HFF-Myc (cell line): ENCODE data around the gene LRP1-AS.
A peak's percentile ranks its signal among the peaks of the same experiment; 100 is the strongest.

Source experiments
- DNase-seq: peaks from one replicate; pipeline ENCODE4 v3.0.0-alpha.2; 2011; ENCODE audit warnings: low read depth; ENCODE audit errors: extremely low read depth
- H3K4me3 ChIP-seq: replicated peaks from 2 replicates; pipeline ENCODE4 v1.5.1; 2011; ENCODE audit warnings: low read depth, mild to moderate bottlenecking, control low read depth, low read length
- TF ChIP-seq, protein P1 (sequence below): IDR thresholded peaks from 2 replicates; pipeline ENCODE4 v1.5.1; 2012; ENCODE audit warnings: mild to moderate bottlenecking, low read depth, low read length, control low read depth; ENCODE audit errors: missing control alignments

LRP1-AS gene

DNA sequence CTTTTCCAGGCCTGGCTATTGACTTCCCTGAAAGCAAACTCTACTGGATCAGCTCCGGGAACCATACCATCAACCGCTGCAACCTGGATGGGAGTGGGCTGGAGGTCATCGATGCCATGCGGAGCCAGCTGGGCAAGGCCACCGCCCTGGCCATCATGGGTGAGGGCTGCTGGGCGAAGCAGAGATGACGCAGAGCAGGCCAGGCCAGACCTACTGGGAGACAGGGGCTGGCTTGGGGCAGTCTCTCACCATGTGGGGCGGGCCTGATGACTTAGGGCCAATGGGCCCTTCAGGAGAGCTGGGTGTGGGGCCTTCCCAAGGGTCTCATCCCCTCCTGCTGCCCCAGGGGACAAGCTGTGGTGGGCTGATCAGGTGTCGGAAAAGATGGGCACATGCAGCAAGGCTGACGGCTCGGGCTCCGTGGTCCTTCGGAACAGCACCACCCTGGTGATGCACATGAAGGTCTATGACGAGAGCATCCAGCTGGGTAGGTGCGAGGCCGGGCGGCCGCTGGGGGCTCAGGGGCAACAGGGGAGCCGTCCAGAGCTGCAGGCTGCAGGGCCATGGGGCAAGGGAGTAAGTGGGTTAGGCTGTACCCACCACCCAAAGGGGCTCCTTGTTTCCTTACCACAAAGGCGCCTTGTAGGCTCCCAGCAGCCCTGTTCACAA is 33.0 kb upstream of the LRP1-AS start:
- no peak for DNase-seq
- TF ChIP-seq, protein P1, sequence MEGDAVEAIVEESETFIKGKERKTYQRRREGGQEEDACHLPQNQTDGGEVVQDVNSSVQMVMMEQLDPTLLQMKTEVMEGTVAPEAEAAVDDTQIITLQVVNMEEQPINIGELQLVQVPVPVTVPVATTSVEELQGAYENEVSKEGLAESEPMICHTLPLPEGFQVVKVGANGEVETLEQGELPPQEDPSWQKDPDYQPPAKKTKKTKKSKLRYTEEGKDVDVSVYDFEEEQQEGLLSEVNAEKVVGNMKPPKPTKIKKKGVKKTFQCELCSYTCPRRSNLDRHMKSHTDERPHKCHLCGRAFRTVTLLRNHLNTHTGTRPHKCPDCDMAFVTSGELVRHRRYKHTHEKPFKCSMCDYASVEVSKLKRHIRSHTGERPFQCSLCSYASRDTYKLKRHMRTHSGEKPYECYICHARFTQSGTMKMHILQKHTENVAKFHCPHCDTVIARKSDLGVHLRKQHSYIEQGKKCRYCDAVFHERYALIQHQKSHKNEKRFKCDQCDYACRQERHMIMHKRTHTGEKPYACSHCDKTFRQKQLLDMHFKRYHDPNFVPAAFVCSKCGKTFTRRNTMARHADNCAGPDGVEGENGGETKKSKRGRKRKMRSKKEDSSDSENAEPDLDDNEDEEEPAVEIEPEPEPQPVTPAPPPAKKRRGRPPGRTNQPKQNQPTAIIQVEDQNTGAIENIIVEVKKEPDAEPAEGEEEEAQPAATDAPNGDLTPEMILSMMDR: no peak
- no peak overlapping the region for H3K4me3 ChIP-seq

DNA sequence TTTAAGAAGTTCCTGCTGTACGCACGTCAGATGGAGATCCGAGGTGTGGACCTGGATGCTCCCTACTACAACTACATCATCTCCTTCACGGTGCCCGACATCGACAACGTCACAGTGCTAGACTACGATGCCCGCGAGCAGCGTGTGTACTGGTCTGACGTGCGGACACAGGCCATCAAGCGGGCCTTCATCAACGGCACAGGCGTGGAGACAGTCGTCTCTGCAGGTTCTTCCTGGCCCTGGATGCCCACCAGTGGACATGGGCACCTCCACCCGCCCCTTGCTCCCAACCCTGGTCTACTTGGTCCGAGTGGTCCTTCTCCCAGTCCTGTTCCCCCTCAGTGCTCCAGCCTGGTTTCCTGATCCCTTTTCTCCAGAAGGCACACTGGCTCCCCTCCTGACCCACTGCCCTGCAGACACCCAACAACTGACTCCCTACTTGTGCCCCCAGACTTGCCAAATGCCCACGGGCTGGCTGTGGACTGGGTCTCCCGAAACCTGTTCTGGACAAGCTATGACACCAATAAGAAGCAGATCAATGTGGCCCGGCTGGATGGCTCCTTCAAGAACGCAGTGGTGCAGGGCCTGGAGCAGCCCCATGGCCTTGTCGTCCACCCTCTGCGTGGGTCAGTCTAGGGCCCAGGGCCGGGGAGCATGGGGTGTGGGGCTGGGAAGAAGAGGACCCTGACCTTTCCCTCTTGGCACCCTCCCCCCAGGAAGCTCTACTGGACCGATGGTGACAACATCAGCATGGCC is 32.1 kb upstream of the LRP1-AS start:
- no peak overlapping the region for H3K4me3 ChIP-seq
- TF ChIP-seq, protein P1: no peak
- DNase-seq: no peak

DNA sequence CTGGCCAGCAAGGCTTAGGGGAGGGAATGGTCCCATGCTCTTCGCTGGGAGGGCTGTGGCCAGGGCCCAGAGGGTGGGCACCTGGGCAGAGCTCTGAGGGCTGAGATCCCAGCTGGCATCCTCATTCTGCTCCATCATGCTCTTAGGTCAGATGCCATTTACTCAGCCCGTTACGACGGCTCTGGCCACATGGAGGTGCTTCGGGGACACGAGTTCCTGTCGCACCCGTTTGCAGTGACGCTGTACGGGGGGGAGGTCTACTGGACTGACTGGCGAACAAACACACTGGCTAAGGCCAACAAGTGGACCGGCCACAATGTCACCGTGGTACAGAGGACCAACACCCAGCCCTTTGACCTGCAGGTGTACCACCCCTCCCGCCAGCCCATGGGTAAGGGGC is 30.8 kb upstream of the LRP1-AS start:
- TF ChIP-seq, protein P1: no peak
- DNase-seq: no peak

DNA sequence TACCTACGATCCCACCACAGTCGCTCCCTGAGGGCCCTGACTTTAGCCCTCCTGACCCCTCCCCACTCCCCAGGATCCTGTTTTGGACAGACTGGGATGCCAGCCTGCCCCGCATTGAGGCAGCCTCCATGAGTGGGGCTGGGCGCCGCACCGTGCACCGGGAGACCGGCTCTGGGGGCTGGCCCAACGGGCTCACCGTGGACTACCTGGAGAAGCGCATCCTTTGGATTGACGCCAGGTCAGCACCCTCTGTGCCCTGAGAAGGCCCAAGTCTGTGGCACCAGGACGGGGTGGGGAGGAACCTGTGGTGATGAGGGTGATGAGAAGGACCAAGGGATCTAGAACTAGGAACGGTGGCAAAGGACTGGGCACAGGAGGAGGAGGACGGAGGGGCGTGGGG is 29.9 kb upstream of the LRP1-AS start:
- TF ChIP-seq, protein P1: no peak
- DNase-seq: no peak
- H3K4me3 ChIP-seq: no peak overlapping the region

More for the DNA sequence above, 30.8 kb upstream of the LRP1-AS start:
- no peak overlapping the region for H3K4me3 ChIP-seq

DNA sequence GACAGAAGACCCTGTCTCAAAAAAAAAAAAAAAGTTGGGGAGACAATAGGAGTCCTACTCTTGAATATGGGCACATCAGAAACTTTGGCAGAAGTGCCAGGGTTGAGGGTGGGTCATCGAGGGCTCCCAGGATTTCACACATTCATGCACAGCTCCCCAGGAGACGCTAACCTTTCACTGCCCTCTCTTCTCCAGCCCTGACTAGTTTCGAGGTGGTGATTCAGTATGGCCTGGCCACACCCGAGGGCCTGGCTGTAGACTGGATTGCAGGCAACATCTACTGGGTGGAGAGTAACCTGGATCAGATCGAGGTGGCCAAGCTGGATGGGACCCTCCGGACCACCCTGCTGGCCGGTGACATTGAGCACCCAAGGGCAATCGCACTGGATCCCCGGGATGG is 29.4 kb upstream of the LRP1-AS start:
- no peak for DNase-seq

DNA sequence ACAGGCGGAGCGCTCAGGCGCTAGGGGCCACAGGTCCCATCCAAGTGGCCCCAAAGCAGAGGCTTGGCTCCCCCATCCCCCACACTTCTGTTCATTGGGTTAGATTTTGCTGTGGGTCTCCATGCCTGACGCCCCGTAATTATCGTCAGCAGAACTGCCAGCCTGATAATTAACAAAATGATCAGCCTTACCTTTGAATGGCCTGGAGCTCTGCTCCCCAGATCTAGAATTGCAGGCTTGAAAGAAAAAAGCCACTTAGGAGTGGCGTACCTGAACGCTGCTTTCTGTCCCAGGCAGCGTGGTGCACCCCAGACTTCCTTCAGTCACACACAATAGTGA is 28.7 kb upstream of the LRP1-AS start:
- TF ChIP-seq, protein P1: peak; percentile 24
- DNase-seq: no peak
- no peak overlapping the region for H3K4me3 ChIP-seq

More for the DNA sequence above, 29.4 kb upstream of the LRP1-AS start:
- H3K4me3 ChIP-seq: no peak overlapping the region
- TF ChIP-seq, protein P1: no peak
